Cardiac muscle cell (in vitro differentiated cells and primary cell): ENCODE results near the gene PDPK1. TPM values are rescaled to one million over a fixed set of nuclear protein-coding genes. Genes with fewer than 3 reads are reported as not detected.
A peak's percentile ranks its signal among the peaks of the same experiment; 100 is the strongest.
"Not testable (repeated sequence)": the region's sequence is repeated elsewhere in the genome, so short reads cannot be mapped to it uniquely, and the experiment has no call there.

Source experiments
- DNase-seq, 2 donors: peaks; one replicate each; pipeline versions ENCODE4 v3.0.0 to v3.0.0-alpha.2; 2010 to 2017; ENCODE audit warnings: low read depth in 1 of 2, low spot score in 1 of 2
- H3K27ac ChIP-seq: fragments of 200-600 bp; sonication (generic); 2 replicates; pipeline ENCODE4 v1.5.1; 2016
- H3K27me3 ChIP-seq: fragments of 200-600 bp; sonication (generic); 2 replicates; pipeline ENCODE4 v1.6.0; 2016; ENCODE audit warnings: control low read depth
- H3K36me3 ChIP-seq: fragments of 200-600 bp; sonication (generic); 2 replicates; pipeline ENCODE4 v1.5.1; 2016; ENCODE audit warnings: control low read depth
- H3K4me1 ChIP-seq: fragments of 200-600 bp; sonication (generic); 2 replicates; pipeline ENCODE4 v1.8.1; 2017; ENCODE audit warnings: low read depth, mild to moderate bottlenecking, mixed run types
- H3K4me3 ChIP-seq: fragments of 200-600 bp; sonication (generic); 2 replicates; pipeline ENCODE4 v1.5.1; 2016; ENCODE audit warnings: mild to moderate bottlenecking
- H3K9me3 ChIP-seq: fragments of 200-600 bp; sonication (generic); 2 replicates; pipeline ENCODE4 v1.5.1; 2017; ENCODE audit warnings: low read depth, mild to moderate bottlenecking, control low read depth
- polyA plus RNA-seq: library from polyadenylated mRNA; unstranded; fragments of >200 nt; fragmentation: Nextera tagmentation; extraction: Ambion mirVana; gene quantifications from 2 replicates; pipeline ENCODE4 v1.2.1, GENCODE V29; 2016
- total RNA-seq: library from RNA; depleted of rRNA; stranded (reverse); fragments of >200 nt; gene quantifications from 2 replicates; pipeline ENCODE4 v1.2.3, GENCODE V29; 2016
- TF ChIP-seq, protein P1 (sequence below): IDR thresholded peaks from 2 replicates; pipeline ENCODE4 v1.5.1; 2012; ENCODE audit warnings: low read depth, mild to moderate bottlenecking, low read length

PDPK1 gene
- total and polyA plus RNA-seq, 2 experiments from 2014 or later = 22.4 to 28.6 TPM

DNA sequence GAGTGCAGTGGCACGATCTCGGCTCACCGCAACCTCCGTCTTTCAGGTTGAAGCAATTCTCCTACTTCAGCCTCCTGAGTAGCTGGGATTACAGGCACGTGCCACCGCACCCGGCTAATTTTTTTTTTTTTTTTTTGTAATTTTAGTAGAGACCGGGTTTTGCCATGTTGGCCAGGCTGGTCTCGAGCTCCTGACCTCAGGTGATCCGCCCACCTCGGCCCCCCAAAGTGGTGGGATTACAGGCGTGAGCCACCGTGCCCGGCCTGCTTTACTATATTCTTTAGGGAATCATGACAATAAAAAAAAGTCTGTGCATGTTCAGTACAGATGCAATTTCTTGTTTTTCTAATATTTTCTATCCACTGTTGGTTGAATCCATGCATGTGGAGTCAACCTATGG lies 6.0 kb downstream of the PDPK1 start:
- not testable (repeated sequence) for H3K27ac ChIP-seq

DNA sequence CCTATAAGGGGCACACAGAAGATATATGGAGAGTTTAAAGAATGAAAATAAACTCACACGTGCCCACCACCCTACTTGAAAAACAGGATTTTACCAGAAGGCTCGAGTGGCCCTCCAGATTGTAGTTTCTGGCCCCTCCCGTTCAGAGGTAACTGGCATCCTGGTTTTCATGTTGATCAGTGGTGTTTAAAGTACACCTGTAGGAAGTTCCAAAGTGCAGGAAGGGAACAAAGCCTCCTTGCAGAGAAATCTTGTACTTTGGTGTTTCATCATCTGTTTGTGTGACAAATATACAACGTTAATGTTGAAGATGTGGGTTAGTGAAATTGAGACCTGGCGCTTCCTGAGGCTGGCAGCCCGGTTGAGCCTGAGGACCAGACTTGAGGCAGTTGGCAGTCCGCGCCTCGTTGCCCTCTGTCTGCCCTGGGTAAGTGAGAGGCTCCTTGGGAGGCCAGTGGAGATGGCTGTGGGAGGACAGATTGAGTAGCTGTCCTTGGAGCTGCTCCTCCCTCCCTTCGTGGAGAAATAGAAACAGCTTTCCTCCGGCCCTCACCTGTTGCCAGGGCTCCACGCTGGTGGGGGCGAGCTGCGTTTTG lies 12.6 kb downstream of the PDPK1 start:
- not testable (repeated sequence) for H3K36me3 ChIP-seq, DNase-seq, H3K27me3 ChIP-seq, H3K4me1 ChIP-seq, H3K27ac ChIP-seq, H3K4me3 ChIP-seq, H3K9me3 ChIP-seq

More for the DNA sequence above, 6.0 kb downstream of the PDPK1 start:
- not testable (repeated sequence) for H3K4me3 ChIP-seq, H3K9me3 ChIP-seq, DNase-seq, H3K36me3 ChIP-seq, H3K4me1 ChIP-seq, H3K27me3 ChIP-seq

DNA sequence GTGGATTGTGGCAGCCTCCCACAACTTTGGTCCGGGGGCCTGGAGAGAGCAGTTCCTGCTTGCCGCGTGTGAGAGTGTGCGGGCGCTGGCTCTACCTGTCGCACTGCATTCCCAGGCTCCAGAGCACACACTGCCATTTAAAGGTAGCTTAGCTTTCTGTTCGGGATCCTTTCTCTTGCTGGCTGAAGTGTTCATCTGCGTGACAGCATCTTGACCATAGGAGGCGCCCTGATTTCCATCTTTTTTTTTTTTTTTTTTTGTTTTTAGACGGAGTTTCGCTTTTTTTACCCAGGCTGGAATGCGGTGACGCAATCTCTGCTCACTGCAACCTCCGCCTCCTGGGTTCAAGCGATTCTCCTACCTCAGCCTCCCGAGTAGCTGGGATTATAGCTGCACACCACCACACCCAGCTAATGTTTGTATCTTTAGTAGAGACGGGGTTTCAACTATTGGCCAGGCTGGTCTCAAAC lies 13.6 kb downstream of the PDPK1 start:
- H3K4me1 ChIP-seq, H3K4me3 ChIP-seq, H3K27ac ChIP-seq, H3K9me3 ChIP-seq, H3K27me3 ChIP-seq, H3K36me3 ChIP-seq: not testable (repeated sequence)
- TF ChIP-seq, protein P1, sequence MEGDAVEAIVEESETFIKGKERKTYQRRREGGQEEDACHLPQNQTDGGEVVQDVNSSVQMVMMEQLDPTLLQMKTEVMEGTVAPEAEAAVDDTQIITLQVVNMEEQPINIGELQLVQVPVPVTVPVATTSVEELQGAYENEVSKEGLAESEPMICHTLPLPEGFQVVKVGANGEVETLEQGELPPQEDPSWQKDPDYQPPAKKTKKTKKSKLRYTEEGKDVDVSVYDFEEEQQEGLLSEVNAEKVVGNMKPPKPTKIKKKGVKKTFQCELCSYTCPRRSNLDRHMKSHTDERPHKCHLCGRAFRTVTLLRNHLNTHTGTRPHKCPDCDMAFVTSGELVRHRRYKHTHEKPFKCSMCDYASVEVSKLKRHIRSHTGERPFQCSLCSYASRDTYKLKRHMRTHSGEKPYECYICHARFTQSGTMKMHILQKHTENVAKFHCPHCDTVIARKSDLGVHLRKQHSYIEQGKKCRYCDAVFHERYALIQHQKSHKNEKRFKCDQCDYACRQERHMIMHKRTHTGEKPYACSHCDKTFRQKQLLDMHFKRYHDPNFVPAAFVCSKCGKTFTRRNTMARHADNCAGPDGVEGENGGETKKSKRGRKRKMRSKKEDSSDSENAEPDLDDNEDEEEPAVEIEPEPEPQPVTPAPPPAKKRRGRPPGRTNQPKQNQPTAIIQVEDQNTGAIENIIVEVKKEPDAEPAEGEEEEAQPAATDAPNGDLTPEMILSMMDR = peak; percentile 6
- peak in 1 of 2 donors; percentile 43 for DNase-seq

DNA sequence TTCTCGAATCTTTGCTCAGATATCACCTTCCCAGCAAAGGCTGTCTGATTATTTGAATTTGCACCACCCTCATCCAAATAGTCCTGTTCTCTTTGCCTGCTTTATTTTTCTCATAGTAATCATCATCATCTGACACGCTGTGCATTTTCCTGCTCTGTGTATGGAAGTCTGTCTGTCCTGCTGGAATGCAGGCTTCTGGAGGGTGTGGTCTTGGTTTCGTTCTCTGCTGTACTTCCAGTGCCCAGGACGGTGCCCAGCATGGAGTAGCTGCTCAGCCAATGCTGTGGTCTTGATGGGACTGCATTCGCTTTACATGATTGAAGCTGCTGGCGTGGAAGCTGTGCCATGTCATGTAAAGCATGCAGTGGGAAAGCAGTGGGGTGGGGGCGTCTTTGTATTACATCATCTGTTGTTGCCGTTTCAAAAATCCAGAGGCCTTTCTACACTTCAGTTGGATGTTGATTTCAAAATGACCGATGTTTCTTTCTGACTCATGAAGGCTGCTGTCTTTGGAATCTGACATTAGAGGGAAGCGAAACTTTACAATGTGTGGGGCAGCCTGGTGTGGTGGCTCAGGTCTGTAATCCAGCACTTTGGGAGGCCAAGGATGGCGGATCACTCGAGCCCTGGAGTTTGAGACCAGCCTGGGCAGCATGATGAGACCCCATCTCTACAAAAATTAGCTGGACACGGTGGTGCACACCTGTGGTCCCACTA lies 17.0 kb downstream of the PDPK1 start:
- H3K9me3 ChIP-seq, DNase-seq, H3K27ac ChIP-seq, H3K4me3 ChIP-seq, H3K27me3 ChIP-seq, H3K36me3 ChIP-seq, H3K4me1 ChIP-seq: not testable (repeated sequence)

DNA sequence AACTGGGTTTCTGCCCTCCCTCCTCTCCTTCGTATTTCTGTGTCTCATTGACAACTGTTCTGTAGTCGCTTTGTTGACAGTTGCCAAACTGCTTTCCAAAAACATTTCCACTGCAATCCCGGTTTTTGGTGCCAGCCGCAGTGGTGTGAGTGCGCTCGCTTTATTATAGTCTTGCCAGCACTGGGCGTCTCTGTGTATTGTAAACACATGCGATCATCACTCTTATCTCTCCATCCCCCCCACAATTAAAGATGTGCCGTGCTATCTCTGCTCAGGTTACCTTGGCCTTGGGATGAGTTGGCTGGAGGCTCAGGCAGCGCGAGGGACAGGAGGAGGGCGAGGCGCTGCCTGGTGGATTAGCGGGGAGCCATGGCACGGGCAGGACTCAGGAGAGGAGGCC lies 19.3 kb downstream of the PDPK1 start:
- H3K27me3 ChIP-seq, H3K4me1 ChIP-seq: not testable (repeated sequence)

DNA sequence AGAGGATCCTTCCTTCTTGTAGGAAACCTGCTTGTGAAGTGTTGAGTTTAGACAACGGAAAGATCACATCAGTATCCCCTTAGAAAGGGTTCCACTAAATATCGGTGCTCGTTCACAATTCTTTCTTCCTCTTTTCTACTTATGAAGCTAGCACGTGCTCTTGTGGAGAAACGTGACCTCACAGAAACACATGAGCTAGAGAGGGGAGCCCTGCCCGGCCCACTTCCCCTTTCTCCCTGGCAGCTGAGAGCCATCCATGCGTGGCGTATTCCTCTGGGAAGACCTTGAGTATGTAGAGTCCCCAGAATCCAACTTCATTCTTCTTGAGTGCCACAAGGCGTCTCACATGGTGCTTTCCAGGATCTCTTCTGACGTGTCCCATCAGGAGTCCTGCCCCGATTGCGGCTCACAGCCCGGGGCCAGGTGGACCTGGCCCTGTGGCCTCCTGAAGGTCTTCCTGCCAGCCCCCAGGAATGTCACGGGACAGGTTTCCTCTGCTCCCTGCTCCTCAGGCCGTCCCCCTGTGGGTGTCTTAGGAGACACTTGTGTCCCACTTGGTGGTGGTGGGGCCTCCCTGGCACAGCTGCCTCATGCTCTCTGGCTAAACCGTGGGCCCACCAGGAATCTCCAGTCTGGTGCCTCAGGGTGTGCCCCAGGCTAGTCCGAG lies 22.4 kb downstream of the PDPK1 start:
- not testable (repeated sequence) for H3K27ac ChIP-seq, H3K4me1 ChIP-seq, H3K4me3 ChIP-seq, H3K27me3 ChIP-seq, H3K36me3 ChIP-seq, H3K9me3 ChIP-seq, DNase-seq

More for the DNA sequence above, 19.3 kb downstream of the PDPK1 start:
- H3K9me3 ChIP-seq, DNase-seq, H3K36me3 ChIP-seq, H3K4me3 ChIP-seq, H3K27ac ChIP-seq: not testable (repeated sequence)

DNA sequence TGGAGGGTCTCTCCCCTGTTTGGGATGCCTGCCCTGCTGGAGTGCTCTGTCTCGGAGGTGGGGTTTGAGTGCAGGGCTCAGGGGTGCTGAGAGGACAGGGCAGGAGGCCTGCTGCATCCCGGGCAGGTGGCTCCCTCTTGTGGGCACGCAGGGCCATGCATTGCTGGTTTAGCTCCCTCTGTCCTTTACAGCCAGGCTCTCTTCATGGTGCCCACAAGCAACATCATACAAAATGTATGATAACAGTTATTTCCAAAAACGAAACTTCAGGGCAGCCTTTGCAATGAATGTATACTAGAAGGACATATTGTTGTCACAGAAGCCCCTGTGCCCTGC lies 22.9 kb downstream of the PDPK1 start:
- H3K4me1 ChIP-seq, H3K27ac ChIP-seq, H3K27me3 ChIP-seq, DNase-seq, H3K36me3 ChIP-seq, H3K4me3 ChIP-seq, H3K9me3 ChIP-seq: not testable (repeated sequence)
- TF ChIP-seq, protein P1 = peak; percentile 19

DNA sequence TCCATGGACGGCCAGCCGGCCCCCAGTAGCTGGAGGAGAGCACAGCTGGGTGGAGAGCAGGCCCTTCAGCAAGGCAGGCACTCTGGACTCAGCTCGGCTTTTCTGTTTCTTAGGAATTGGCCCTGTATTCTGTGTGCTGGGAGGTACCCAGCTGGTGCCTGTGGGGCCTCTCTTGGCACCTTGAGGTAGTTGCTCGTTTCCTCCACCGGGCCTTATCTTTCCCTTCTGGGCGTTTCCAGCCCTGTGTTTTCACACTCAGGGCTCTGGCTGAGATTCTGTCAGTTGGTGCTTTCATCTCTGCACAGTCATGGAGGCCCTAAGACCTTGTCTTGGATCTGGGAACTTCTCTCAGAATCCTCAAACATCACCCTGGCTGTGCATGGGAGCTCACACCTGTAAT lies 29.7 kb downstream of the PDPK1 start:
- not testable (repeated sequence) for H3K4me1 ChIP-seq, DNase-seq, H3K9me3 ChIP-seq, H3K27ac ChIP-seq, H3K27me3 ChIP-seq, H3K36me3 ChIP-seq, H3K4me3 ChIP-seq

DNA sequence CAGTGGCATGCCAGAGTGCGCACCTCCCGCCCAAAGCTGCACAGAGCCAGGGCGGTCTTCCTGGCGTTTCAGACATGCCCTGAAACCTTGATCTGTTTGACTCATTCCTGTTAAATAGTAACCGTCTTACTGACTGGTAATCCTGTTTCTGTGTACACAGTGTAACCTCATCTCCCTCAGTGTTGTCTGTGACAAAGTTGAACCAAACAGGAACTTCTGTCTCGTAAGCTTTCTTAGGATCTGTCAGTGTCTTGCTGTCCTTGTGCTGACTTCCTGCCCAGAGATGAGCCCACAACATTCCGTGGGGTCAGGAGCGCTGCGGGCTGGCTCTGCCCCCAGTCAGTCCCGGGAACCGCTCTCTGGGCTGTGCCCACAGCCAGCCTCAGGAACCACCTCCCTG lies 30.8 kb downstream of the PDPK1 start:
- H3K36me3 ChIP-seq, H3K27me3 ChIP-seq, H3K4me1 ChIP-seq, H3K27ac ChIP-seq, DNase-seq, H3K9me3 ChIP-seq, H3K4me3 ChIP-seq: not testable (repeated sequence)

DNA sequence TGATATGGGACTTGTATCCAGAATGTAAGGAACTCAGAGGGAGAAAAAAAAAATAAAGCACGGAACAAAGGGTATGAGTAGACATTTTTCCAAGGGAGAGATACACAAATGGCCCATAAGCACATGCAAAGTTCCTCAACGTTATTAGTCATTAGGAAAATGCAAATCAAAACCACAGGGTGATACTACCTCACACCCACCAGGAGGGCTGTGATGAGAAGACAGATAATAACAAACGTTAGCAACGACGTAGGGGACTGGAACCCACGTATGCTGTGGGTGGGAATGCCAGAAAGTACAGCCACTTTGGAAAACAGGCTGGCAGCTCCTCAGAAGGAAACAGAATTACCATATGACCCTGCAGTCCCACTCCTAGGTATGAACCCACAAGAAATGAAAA lies 34.9 kb downstream of the PDPK1 start:
- DNase-seq, H3K4me3 ChIP-seq, H3K4me1 ChIP-seq, H3K27me3 ChIP-seq, H3K36me3 ChIP-seq, H3K9me3 ChIP-seq, H3K27ac ChIP-seq: not testable (repeated sequence)

DNA sequence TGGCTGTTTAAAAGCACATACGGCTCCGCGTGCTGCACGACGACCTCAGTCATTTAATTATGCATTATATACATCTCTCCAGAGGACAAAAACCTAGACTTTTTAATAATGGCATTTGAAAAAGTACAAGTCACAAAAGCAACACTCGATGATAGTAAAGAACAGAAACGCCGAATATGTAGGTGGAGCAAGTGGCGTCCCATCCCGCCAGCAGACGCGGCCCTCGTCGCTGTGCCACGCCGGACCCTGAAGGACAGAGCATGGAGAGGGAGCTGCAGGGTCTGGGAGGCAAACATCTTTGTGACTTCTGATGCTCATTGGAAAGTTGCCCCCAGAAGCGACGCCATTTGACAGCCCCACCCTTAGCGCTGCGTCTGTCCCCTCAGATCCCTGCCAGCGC lies 38.0 kb downstream of the PDPK1 start:
- not testable (repeated sequence) for H3K27ac ChIP-seq, H3K9me3 ChIP-seq, H3K4me3 ChIP-seq, H3K27me3 ChIP-seq, DNase-seq, H3K36me3 ChIP-seq, H3K4me1 ChIP-seq

DNA sequence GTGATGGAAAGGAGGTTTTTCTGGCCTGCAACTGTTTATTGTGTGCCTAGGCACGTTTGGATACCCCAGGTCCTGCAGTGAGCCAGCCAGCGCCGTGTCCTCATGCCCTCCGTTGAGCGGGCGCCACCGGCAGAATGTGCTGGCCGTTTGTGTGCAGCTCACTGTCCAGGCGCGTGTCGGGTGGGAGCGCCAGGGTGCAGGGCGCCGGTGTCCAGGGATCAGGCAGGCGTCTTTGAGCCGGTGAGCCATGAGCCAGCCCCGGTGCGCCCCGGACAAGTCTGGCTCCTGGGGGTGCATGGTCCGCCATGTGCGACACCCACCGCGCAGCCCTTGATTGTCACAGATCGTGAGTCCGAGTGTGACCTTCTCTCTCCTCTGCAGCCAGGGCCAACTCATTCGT lies 39.2 kb downstream of the PDPK1 start:
- H3K27ac ChIP-seq, H3K4me3 ChIP-seq, H3K36me3 ChIP-seq, H3K4me1 ChIP-seq, H3K9me3 ChIP-seq, H3K27me3 ChIP-seq, DNase-seq: not testable (repeated sequence)
